ENCODE results near the gene YWHAQ. TPM values are rescaled to one million over a fixed set of nuclear protein-coding genes. Genes with fewer than 3 reads are reported as not detected.

The YWHAQ gene
- total RNA-seq, 1 donor from 2014 or later: 418 TPM

GRCh38 chr2:9673914-9674481, 43.2 kb upstream of the YWHAQ start:
- DNase-seq (ENCODE audit: low read depth): no peak
- H3K4me3 ChIP-seq (ENCODE audit: low read depth, low read length): no peak overlapping the region
- TF ChIP-seq CTCF (conservative IDR thresholded peaks at IDR 0.05; ENCODE audit: low read depth, low read length): no peak

- TF ChIP-seq CTCF (conservative IDR thresholded peaks at IDR 0.05; ENCODE audit: low read depth, low read length): no peak
- DNase-seq (ENCODE audit: low read depth): no peak
- H3K4me3 ChIP-seq (ENCODE audit: low read depth, low read length): no peak overlapping the region
Observed at GRCh38 chr2:9668687-9669345, 38.0 kb upstream of the YWHAQ start.

GRCh38 chr2:9667826-9668225, 37.0 kb upstream of the YWHAQ start:
- TF ChIP-seq CTCF (conservative IDR thresholded peaks at IDR 0.05; ENCODE audit: low read depth, low read length): no peak
- H3K4me3 ChIP-seq (ENCODE audit: low read depth, low read length): no peak overlapping the region
- no peak for DNase-seq (ENCODE audit: low read depth)

GRCh38 chr2:9666306-9666705, 35.5 kb upstream of the YWHAQ start:
- no peak overlapping the region for H3K4me3 ChIP-seq (ENCODE audit: low read depth, low read length)
- no peak for TF ChIP-seq CTCF (conservative IDR thresholded peaks at IDR 0.05; ENCODE audit: low read depth, low read length)
- DNase-seq (ENCODE audit: low read depth): no peak

- peak; percentile 26 for DNase-seq (ENCODE audit: low read depth)
- no peak overlapping the region for H3K4me3 ChIP-seq (ENCODE audit: low read depth, low read length)
- TF ChIP-seq CTCF (conservative IDR thresholded peaks at IDR 0.05; ENCODE audit: low read depth, low read length): no peak
Observed at GRCh38 chr2:9665898-9666297, 35.1 kb upstream of the YWHAQ start.

- H3K4me3 ChIP-seq (ENCODE audit: low read depth, low read length): no peak overlapping the region
- no peak for TF ChIP-seq CTCF (conservative IDR thresholded peaks at IDR 0.05; ENCODE audit: low read depth, low read length)
- no peak for DNase-seq (ENCODE audit: low read depth)
Observed at GRCh38 chr2:9664365-9664764, 33.6 kb upstream of the YWHAQ start.
